Right ventricle myocardium superior (tissue), 1 donor: ENCODE data around the gene AP4M1. TPM values are rescaled to one million over a fixed set of nuclear protein-coding genes. Genes with fewer than 3 reads are reported as not detected.

Source experiments
- ATAC-seq: fragments of 200-7000 bp; cut with Tn5 transposase; one replicate; pipeline ENCODE4 v1.9.1; 2020; ENCODE audit warnings: mild to moderate bottlenecking; ENCODE audit not compliant: poor library complexity
- DNase-seq: peaks from one replicate; pipeline ENCODE4 v3.0.0-alpha.2; 2020
- intact Hi-C: fragments of 100-400 bp; cut with DNase I; formaldehyde crosslinking; loops from one replicate; pipeline ENCODE4 v1.11.2; 2022
- total RNA-seq: library from RNA; stranded (reverse); fragmentation: NEBNext Ultra II Directional; extraction: Animal tissue kit (Norgen Biotek cat#: 25700); gene quantifications from one replicate; pipeline ENCODE4 v1.2.1, GENCODE V29; 2021
- donor health status: DM: no; HTN: yes; CAD: no; lungs with severe emphysema.

Gene AP4M1
- total RNA-seq, 1 donor from 2014 or later: 13.4 TPM

DNA sequence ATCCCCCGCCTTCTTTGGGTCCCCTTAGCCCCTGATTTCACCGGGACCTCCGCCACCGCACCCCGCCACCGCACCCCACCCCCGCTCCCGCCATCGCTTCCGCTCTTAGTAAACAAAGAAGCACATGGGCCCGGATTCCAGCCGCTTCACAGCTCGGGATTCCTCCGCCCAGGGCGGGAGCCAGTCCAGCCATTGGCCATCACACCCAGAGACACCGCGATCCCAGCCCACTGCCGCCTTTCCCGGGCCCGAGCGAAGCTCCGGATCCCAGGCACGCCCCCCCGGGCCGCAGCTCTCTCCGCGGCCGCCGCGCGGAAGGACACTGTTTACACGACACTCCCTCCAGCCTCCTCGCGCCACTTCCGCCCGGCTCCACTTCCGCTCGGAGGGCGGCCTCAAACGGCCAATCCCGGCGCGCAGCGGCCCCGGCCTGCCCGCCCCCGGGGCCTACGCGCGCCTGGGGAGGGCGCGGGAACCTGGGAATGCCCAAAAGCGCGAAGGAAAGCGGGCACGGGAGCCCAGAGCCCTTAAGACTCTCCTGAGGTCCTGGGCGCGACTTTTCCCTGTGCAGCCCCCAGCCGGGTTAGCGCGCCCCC is 925 bp upstream of the AP4M1 start:
- ATAC-seq (peak; percentile 95), DNase-seq (peak; percentile 94)
- intact Hi-C loops: no loop called here

DNA sequence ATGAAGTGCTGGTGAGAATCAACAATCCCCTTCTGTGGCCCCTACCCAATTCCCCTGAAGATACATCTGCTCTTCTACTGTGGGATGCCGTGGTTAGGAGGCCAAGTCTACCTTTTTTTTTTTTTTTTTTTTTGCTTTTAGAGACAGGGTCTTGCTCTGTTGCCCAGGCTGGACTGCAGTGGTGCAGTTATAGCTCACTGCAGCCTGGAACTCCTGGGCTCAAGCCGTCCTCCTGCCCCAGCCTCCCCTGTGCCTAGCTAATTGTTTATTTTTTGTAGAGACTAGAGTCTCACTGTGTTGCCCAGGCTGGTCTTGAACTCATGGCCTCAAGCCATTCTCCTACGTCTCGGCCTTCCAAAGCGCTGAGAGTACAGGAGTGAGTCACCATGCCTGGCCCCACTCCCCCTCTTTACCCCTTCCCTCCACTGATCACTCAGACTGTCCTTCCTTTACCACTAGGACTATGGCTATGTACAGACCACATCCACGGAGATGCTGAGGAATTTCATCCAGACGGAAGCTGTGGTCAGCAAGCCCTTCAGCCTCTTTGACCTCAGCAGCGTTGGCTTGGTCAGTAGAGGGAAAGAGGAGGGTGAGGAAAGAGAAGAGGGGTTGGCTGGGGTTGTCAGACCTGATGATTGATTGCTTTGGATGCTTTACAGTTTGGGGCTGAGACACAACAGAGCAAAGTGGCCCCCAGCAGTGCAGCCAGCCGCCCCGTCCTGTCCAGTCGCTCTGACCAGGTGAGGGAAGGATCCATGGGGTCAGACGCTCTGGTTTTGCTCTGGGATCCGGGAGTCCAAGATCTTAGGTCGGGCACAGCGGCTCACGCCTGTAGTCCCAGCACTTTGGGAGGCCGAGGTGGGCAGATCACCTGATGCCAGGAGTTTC is 1.8 kb downstream of the AP4M1 start:
- ATAC-seq (no peak), DNase-seq (no peak)
- intact Hi-C loops: no loop called here

DNA sequence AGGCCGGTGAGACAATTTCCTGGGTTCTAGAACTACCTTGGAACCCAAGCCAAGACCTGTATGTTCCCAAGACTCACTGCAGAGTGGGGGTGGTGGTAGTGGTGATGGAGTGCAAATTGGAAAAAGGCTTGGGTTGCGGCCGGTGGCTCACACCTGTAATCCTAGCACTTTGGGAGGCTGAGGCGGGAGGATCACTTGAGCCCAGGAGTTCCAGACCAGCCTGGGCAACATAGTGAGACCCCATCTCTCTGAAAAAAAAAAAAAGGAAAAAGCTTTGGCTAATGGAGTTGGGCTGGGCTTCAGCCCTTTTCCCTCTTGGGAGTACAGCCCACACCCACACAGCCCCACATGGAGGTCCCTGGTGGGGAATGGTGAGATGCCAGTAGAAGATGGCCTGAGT is 4.1 kb downstream of the AP4M1 start:
- intact Hi-C loops: no loop called here
- DNase-seq (no peak), ATAC-seq (no peak)

DNA sequence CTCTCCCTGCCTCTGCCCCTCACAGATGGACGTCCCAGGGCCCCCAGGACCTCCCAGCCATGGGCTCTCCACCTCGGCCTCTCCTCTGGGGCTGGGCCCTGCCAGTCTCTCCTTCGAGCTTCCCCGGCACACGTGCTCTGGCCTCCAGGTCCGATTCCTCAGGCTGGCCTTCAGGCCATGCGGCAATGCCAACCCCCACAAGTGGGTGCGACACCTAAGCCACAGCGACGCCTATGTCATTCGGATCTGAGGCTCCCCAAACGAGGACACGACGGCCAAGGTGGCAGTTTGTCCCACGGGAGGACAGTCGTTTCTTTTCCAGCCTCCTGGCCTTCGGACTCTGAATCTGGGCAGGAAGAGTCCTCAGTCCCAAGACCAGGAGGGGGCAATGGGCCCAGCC is 5.2 kb downstream of the AP4M1 start:
- ATAC-seq (no peak), DNase-seq (no peak)
- intact Hi-C loops: no loop called here

DNA sequence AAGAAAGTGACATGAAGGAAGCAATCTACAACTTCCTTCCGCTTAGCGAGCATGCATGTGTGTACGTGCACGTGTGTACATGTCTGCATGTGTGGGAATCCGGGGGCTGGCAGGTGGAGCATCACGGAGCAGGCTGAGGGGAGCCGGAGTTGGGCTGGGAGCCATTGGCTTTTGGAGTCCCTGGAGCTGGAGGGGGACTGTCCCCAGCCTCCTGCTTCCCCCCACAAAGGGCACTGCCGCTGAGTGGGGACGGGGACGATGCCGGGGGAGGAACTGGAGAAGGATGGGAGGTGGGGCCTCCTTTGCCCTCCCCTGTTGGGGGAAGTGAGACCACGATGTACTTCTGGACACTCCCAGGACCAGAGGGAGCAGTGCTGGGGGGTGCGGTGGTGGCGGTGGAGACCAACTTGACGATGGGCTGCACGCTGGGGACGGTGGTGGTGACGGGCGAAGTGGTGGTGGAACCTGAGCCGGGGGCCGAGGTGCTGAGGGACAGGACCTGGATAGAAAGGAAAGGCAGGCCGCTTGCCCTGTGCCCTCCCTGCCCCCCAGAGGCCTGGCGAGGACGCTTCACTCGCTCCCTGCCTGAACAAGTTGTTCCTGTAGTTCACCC is 5.8 kb downstream of the AP4M1 start:
- DNase-seq (no peak), ATAC-seq (no peak)
- intact Hi-C loops: no loop called here

DNA sequence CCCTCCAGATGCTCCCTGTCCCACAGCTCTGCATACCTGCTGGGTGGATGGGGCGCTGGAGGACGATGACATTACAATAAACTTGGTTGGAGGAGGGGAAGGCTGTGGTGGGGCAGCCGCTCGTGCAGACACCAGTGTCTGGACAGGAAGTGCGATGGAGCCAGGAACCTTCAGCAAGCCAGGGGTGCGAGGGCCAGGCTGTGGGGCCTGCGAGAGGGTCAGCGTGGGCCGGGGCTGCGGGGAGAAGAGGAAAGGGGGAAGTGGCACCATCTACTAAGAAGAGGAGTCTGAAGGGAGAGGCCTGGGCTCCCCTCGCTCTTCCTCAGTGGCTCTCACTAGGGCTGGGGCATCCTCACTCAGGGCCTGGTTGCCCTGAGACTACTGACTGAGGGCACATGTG is 6.4 kb downstream of the AP4M1 start:
- intact Hi-C loops: no loop called here
- no peak for DNase-seq
- ATAC-seq: no peak

DNA sequence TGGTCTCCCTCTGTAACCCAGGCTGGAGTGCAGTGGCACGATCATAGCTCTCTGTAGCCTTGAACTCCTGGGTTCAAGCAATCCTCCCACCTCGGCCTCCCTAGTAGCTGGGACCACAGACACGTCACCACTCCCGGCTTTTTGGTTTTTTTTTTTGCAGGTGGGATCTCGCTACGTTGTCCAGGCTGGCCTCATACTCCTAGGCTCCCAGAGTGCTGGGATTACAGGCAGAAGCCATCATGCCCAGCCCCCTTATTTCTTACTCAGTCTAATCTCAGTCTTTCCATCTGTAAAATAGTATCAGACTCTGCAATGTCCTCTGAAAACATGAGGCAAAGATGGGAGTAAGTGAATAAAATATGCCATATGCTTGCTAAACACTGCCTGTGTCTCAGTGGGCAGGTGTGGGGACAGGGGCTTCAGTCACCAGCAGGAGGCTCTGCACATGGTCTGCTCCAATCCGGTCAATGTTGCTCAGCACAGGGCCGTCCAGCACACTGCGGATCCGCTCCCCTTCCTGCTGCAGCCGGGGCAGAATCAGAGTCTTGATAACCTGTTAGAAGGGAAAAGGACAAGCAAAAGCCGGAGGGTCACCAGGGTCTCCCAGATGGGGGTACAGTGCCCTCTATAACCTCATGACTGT is 8.2 kb downstream of the AP4M1 start:
- ATAC-seq (no peak), DNase-seq (no peak)
- intact Hi-C loops: no loop called here

DNA sequence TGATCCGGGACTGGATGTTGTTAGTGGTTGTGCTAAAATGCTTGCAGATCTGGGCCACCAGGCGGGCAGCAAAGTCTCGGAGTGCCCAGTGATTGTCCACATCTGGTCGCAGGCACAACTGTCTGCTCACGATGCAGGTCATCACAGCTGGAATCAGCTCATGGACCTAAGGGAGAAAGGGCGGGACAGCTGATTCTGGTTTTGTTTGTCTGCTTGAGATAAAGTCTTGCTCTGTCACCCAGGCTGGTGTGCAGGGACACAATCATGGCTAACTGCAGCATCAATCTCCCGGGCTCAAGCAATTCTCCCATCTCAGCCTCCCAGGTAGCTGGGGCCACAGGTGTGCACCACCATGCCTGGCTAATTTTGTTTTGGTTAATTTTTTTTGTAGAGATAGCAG is 9.7 kb downstream of the AP4M1 start:
- DNase-seq (no peak), ATAC-seq (no peak)
- intact Hi-C loops: no loop called here

DNA sequence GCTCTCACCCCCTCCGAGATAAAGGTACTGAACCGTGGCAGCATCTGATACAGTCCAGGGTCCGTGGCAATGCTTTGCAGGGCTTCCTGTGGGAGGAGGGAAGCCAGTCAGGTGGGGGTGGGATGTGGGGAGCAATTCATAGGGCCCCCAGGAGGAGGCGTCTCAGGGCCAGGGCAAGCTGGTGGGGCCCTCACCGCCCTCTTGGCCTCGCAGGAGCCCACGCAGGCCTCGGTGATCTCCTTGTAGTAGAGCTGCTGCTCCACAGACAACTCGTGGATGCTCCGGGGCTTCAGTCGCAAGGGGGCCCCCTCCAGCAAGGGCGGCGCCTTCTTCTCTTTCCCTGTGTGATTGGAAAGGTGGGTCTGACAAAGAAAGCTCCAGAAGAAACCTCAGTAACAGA is 10.5 kb downstream of the AP4M1 start:
- no peak for DNase-seq
- no peak for ATAC-seq
- intact Hi-C loops: no loop called here

DNA sequence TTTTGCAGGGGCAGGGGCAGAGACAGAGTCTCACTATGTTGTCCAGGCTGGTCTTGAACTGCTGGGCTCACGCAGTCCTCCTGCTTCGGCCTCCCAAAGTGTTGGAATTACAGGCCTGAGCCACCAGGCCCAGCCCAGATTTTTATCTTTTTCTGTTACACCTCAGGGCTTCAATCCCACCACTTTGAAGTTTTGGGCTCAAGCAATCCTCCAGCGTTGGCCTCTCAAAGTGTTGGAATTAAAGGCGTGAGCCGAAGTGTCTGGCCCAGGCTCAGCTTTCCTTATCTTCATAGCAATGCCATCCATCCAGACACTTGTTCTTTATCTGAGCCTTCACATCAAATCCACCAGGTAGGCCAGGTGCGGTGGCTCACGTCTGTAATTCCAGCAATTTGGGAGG is 13.6 kb downstream of the AP4M1 start:
- no peak for DNase-seq
- no peak for ATAC-seq
- intact Hi-C loops: no loop called here

DNA sequence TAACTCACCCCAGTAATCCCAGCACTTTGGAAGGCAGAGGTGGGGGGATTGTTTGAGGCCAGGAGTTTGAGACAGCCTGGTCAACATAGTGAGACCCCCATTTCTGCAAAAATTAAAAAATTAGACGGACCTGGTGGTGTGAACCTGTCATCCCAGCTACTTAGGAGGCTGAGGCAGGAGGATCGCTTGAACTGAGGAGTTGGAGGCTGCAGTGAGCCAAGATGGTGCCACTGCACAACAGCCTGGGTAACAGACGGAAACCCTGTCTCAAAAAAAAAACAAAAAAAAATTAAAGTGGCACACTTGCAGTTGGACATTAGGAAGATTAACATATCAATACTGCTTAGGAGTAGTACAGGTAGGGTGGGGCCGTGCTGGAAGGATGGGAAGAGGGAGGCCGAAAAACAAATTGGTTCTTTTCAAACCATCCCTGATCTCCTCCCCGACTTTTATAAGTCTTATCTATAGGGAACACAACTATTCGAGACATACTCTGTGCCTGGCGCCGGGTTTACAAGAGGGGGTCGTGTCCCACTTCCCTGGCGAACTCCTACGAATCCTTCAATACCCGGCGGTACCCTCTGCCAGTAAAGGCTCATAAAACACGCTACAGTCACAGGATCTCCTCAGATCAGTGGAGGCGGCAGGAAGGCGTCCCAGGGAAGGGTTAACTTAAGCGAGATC is 17.1 kb downstream of the AP4M1 start:
- DNase-seq (no peak), ATAC-seq (no peak)
- intact Hi-C loops: no loop called here

DNA sequence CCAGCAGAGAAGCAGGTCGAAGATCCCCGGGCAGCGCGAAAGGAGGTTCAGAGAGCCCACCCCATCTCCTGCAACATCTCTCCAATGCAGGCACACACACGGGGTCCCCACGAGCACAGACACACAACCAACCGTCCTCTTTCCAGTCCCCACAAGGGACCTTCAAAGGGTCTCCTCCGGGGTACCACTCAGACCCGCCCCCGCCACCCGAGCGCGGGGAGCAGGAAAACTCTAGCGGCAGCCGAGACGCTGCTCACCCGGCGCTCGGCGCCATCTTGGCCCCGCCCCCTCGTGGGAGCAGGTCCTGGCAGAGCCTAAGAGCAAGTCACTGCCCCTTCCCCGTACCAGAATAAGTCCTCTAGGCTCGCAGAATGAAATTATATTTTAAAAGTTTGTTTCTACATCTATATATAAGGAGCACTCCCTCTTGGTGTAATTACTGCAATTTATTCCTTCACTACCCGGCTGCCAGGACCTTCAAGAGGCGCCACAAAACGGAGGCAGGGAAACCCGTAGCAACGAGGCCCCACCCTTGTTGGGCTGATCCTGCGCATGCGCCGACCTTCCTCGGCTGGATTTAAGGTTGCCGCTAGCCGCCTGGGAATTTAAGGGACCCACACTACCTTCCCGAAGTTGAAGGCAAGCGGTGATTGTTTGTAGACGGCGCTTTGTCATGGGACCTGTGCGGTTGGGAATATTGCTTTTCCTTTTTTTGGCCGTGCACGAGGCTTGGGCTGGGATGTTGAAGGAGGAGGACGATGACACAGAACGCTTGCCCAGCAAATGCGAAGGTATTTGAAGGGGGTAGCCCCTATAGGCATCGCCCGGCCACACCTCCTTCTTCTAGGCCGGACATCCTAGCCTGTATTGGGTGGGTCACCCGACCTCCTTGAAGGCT is 17.9 kb downstream of the AP4M1 start, which contains the start of the genes CNPY4 and TAF6:
TSS of gene CNPY4 (plus strand) at position 563 of the 898 bp plus-strand sequence. CDS start at position 674, 111 bp downstream.
TSS of gene TAF6 (minus strand) at position 287 of the 898 bp plus-strand sequence. CDS start 5,149 bp downstream, outside the sequence.
- ATAC-seq (peak; percentile 98), DNase-seq (peak; percentile 97)
- intact Hi-C loops: no loop called here

DNA sequence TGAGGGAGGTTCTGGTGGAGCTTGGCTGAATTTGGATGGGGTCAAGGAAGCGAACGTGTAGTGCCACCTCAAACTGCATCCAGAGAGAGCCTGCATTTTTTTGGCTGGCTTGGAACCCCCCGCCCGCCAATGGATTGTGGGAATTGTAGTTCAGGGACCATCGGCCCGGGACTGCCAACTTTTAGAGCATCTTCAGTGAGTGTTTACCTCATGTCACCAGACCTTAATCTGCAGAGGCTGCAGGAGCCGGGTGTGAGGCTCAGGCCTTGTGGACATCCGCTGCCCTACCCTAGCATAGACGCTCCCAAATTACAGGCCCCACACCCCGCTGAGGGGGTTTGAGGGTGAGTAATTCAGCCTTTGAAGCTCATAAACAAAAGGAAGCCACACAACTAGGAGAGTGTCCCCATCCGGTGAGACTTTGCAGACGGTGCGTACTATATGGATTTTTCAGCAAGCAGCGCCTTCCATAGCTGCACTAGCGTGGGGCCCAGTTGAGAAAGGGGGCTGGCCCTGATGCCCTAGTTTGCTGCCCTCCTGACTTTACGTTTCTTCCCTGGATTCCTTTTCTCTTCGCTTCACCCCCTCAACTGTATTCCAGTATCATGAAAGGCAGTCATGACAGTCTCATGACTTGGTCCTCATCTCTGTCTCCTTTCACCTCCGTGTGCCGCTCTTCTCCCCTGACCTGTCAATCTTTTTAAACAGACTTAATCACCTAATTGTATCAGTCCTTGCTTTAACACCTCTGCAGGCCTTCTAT is 18.7 kb downstream of the AP4M1 start:
- DNase-seq: peak; percentile 69
- peak; percentile 77 for ATAC-seq
- intact Hi-C loops: no loop called here

DNA sequence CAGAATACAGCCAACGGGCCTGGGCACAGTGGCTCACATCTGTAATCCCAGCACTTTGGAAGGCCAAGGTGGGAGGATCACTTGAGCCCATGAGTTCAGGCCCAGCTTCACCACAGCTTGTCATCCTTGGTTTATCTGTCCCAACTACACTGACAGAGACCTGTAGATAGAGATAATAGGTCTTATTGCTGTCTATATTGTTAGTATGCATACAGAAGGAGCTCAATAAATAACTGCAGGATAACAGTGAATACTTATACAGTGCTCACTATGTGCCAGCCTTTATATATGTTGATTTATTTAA is 19.2 kb downstream of the AP4M1 start:
- no peak for DNase-seq
- ATAC-seq: no peak
- intact Hi-C loops: no loop called here

DNA sequence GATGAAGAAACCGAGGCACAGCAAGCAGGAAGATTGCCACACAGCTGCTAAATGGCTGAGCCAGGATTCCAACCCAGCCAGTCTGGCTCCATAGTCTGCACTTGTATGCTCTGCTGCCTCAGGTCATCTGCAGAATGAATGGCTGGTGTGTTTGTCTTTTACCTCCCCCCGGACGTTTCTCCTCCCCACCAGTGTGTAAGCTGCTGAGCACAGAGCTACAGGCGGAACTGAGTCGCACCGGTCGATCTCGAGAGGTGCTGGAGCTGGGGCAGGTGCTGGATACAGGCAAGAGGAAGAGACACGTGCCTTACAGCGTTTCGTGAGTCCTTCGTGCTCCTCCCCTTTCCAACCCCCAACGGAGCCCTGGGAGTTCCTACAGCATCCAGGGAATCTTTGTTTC is 20.6 kb downstream of the AP4M1 start:
- ATAC-seq: no peak
- DNase-seq: no peak
- intact Hi-C loops: no loop called here

DNA sequence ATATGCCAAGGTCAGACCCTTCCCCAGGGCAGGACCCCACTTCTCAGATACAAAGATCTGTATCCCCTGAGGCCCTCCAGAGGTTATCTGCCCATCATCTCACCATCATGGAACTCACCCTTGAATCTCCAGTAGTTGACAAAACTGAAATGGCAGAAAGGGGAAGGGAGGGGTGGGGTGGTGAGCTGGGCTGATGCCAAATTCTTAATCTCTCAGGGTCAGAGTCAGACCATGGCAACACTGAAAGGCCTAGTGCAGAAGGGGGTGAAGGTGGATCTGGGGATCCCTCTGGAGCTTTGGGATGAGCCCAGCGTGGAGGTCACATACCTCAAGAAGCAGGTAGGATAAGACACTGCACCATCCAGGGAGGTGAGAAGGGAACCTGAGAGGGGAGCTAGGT is 21.1 kb downstream of the AP4M1 start:
- intact Hi-C loops: no loop called here
- ATAC-seq (no peak), DNase-seq (no peak)
